WERI-Rb-1 (cell line): ENCODE results near the gene GNGT1.
A peak's percentile ranks its signal among the peaks of the same experiment; 100 is the strongest.
"Not testable (repeated sequence)": the region's sequence is repeated elsewhere in the genome, so short reads cannot be mapped to it uniquely, and the experiment has no call there.

Experiments
- DNase-seq: peaks from one replicate; pipeline ENCODE4 v3.0.0-alpha.2; 2020
- H3K27ac ChIP-seq: fragments of 250-450 bp; sonication (Bioruptor Pico); 2 replicates; pipeline ENCODE4 v1.5.1; 2020; ENCODE audit warnings: mild to moderate bottlenecking, moderate library complexity
- H3K27me3 ChIP-seq: fragments of 250-450 bp; sonication (Bioruptor Pico); 2 replicates; pipeline ENCODE4 v1.5.1; 2021; ENCODE audit warnings: mild to moderate bottlenecking, low read depth, moderate library complexity; ENCODE audit not compliant: insufficient read depth, severe bottlenecking
- H3K36me3 ChIP-seq: fragments of 250-450 bp; sonication (Bioruptor Pico); 2 replicates; pipeline ENCODE4 v1.5.1; 2020; ENCODE audit warnings: mild to moderate bottlenecking, moderate library complexity
- H3K4me3 ChIP-seq: 2 replicates; pipeline ENCODE4 v1.5.1; 2011; ENCODE audit warnings: low read depth, mild to moderate bottlenecking, control low read depth, low read length
- H3K9me3 ChIP-seq: fragments of 250-450 bp; sonication (Bioruptor Pico); 2 replicates; pipeline ENCODE4 v1.5.1; 2021; ENCODE audit warnings: mild to moderate bottlenecking, moderate library complexity; ENCODE audit not compliant: severe bottlenecking
- CTCF ChIP-seq: IDR thresholded peaks from 2 replicates; pipeline ENCODE4 v1.5.1; 2011; ENCODE audit warnings: low read depth, mild to moderate bottlenecking, control low read depth, inconsistent platforms, low read length

The GNGT1 gene

DNA sequence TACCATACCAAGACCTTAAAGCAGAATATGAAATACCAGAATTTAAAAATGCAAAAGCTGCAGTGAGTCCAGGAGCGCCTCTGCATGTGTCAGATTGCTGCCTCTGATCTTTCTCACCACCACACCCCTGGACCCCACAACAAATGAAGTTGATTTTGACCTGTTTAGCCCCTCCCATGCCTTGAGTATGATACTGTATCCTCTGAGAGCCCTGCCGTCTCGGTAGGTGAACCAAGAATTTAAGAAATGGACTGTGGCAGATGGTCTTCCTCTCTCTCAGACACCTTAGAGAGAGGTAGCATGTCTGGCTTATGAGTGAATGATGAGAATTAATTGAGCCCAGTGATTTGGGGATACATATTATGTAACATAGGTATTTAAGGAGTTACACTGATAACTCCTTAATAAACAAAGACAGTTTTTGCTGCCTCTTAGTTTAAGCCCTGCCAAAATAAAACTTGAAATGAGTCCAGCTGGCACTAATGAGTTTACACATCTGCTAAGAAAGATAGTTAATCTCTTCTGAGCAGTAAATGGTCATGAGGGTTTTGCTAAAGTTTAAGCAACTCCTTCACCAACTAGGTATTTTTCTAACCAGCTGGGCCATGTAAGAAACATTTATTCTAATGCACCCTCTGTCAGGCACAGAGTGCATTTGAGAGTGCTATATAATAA lies 11.3 kb upstream of the GNGT1 start:
- no peak for TF ChIP-seq CTCF
- Histone ChIP-seq H3K27ac (peak overlapping the region; percentile 50), H3K4me3 (no peak overlapping the region), H3K27me3 (no peaks in the 10 kb centered on the region), H3K36me3 (no peaks in the 10 kb centered on the region), H3K9me3 (no peaks in the 10 kb centered on the region)
- DNase-seq = peak; percentile 51

DNA sequence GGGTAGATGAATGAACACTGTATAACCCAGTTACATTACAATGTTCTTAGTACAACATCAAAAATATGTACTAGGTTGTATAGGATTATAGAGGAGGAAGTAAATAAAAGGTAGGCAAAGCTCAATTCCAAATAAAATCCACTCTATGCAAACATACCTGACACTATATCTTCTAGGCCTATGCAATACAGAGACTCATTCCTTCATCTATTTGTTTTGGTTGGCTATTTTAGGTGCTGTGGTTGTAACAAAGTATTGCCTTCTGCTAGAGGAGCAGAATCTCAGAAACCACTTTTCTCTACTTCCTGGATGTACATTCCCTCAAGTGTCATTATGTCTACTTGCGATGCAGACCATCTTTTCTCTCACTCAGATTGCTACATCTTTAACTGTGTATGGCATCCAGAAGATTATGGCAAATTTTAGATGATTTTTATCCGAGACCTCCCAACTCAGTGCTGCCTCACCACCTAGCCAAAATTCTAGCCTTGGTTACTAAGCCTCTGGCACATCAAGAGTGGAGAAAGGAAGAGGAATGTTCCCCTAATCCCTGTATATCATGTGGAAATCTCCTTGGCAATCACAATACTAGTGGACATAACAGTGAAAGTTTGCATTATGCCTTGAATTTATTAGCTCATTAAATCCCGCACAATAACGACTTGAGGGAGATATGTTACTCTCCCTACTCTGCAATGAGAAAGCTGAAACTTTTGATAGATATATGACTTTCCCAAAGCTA lies 10.3 kb upstream of the GNGT1 start:
- no peak for DNase-seq
- Histone ChIP-seq H3K27ac (peak overlapping the region; percentile 48), H3K9me3 (no peaks in the 10 kb centered on the region), H3K27me3 (no peaks in the 10 kb centered on the region), H3K4me3 (no peak overlapping the region), H3K36me3 (no peaks in the 10 kb centered on the region)
- TF ChIP-seq CTCF = no peak

- Histone ChIP-seq H3K36me3 (no peaks in the 10 kb centered on the region), H3K4me3 (no peak overlapping the region), H3K27ac (peak overlapping the region; percentile 48), H3K9me3 (no peaks in the 10 kb centered on the region), H3K27me3 (no peaks in the 10 kb centered on the region)
- DNase-seq = no peak
- TF ChIP-seq CTCF = no peak
Measured at GRCh38 chr7:93897680-93898079, 8.7 kb upstream of the GNGT1 start.

DNA sequence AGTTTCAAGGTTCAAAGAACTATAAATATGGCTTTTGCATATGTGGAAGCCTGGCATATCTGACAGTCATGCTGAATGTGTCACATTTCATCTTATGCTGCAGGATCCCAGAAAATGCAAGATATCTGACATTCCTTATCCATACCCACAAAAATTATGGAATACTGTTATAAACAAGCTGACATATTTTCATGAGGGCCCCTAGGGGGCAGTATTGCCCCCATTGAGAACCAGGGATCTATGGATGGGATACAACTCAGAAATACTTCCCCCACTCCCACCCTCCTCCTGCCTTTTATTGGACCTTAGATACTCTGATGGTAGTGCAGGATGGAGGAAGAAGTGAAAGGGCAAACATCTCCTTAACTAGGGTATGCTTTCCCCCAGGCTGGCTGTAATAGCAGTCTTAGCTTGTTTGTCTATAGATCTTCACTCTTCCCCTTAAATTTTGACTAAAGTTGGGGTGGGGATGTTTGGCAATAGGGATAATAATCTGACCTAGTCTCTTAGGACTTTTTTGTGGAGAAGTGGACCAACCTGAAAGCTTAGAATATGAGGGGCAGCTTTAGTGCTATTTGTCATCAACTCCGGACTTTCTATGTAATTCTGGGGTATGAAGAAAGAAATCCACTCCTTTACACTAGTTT lies 3.5 kb upstream of the GNGT1 start:
- H3K36me3 ChIP-seq = no peaks in the 10 kb centered on the region
- TF ChIP-seq CTCF = peak; percentile 61
- peak; percentile 26 for DNase-seq
- H3K27ac ChIP-seq = no peak overlapping the region
- no peak overlapping the region for H3K4me3 ChIP-seq
- no peaks in the 10 kb centered on the region for H3K27me3 ChIP-seq
- H3K9me3 ChIP-seq = no peaks in the 10 kb centered on the region

DNA sequence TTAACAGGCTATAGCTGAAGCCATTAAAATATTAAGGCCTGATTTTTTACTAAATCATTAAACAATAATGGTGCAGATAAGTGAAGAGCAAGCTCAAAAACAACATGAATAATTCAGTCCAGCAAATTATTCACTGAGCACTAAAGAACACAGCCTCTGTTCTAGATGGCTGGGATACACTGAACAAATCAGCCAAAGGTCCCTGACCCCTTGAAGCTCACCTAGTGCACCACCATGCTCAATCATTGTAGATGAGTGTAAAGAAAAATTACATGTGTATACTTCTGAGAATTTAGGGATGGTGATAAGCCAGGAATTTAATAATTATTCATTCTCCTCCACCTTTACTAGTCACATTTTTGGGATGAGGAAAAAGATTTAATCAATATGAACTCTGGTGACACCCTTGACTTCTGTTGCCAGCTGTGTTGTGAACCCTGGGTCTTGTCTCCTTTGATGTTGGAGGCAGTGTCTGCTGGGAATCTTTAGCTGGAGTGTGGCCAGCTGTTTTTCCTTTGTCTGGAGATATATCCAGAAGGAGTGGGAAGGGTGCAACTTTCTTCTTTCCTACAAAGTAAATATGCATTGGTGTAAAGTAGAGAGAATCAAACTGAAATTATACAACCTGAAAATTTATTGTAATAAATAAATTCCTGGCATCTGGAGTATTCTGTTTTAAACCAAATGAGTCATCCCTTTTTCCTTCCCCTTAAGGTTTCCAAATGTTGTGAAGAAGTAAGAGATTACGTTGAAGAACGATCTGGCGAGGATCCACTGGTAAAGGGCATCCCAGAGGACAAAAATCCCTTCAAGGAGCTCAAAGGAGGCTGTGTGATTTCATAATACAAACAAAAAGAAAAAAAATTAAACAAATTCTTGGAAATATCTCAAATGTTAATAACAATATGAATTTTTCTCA lies 4.0 kb downstream of the GNGT1 start:
- Histone ChIP-seq H3K27me3 (no peaks in the 10 kb centered on the region), H3K27ac (no peak overlapping the region), H3K9me3 (no peaks in the 10 kb centered on the region), H3K4me3 (no peak overlapping the region), H3K36me3 (no peaks in the 10 kb centered on the region)
- DNase-seq = no peak
- no peak for TF ChIP-seq CTCF

- not testable (repeated sequence) for H3K27me3 ChIP-seq, DNase-seq, H3K36me3 ChIP-seq, H3K9me3 ChIP-seq, H3K27ac ChIP-seq, H3K4me3 ChIP-seq
Measured at GRCh38 chr7:93911242-93911641, 4.9 kb downstream of the GNGT1 start.

- not testable (repeated sequence) for H3K27ac ChIP-seq, H3K9me3 ChIP-seq, DNase-seq, H3K27me3 ChIP-seq, H3K36me3 ChIP-seq, H3K4me3 ChIP-seq
Measured at GRCh38 chr7:93911661-93912060, 5.3 kb downstream of the GNGT1 start.
